HG03457 (cell line): ENCODE data around the gene SRL.
"Not testable (repeated sequence)": the region's sequence is repeated elsewhere in the genome, so short reads cannot be mapped to it uniquely, and the experiment has no call there.

Source experiments
- ATAC-seq: cut with Tn5 transposase; IDR thresholded peaks from one replicate; pipeline ENCODE4 v1.9.1; 2021; ENCODE audit warnings: moderate number of reproducible peaks; ENCODE audit not compliant: unreplicated experiment

Gene SRL

GRCh38 chr16:4175849-4176248, 66.0 kb downstream of the SRL start:
- no peak for ATAC-seq

GRCh38 chr16:4172070-4172469, 69.8 kb downstream of the SRL start:
- no peak for ATAC-seq

- no peak for ATAC-seq
These were observed 72.5 kb downstream of the SRL start for GRCh38 chr16:4169415-4169814.

GRCh38 chr16:4166821-4167220, 75.1 kb downstream of the SRL start:
- no peak for ATAC-seq

- ATAC-seq: no peak
These were observed 81.0 kb downstream of the SRL start for GRCh38 chr16:4160658-4161430.

- ATAC-seq: no peak
These were observed 82.2 kb downstream of the SRL start for GRCh38 chr16:4159726-4160125.

GRCh38 chr16:4158143-4159093, 83.5 kb downstream of the SRL start:
- no peak for ATAC-seq

GRCh38 chr16:4157376-4157825, 84.5 kb downstream of the SRL start:
- ATAC-seq: no peak

- ATAC-seq: not testable (repeated sequence)
These were observed 85.4 kb downstream of the SRL start for GRCh38 chr16:4156503-4156902.

- not testable (repeated sequence) for ATAC-seq
These were observed 88.5 kb downstream of the SRL start for GRCh38 chr16:4153364-4153763.

GRCh38 chr16:4152267-4152666, 89.6 kb downstream of the SRL start:
- no peak for ATAC-seq

- ATAC-seq: no peak
These were observed 94.6 kb downstream of the SRL start for GRCh38 chr16:4147236-4147635.

GRCh38 chr16:4142268-4142667, 99.6 kb downstream of the SRL start:
- ATAC-seq: no peak

GRCh38 chr16:4141604-4142003, 100.3 kb downstream of the SRL start:
- ATAC-seq: no peak

GRCh38 chr16:4140652-4141051, 101.2 kb downstream of the SRL start:
- no peak for ATAC-seq

- no peak for ATAC-seq
These were observed 101.9 kb downstream of the SRL start for GRCh38 chr16:4139968-4140367.
